Measurements from ENCODE around the gene SLC1A3. TPM values are rescaled to one million over a fixed set of nuclear protein-coding genes. Genes with fewer than 3 reads are reported as not detected.

The SLC1A3 gene
- total RNA-seq, 4 donors from 2014 or later: 2.3 to 15.8 (median 9.9) TPM

- H3K9me3 ChIP-seq: no peaks in the 10 kb centered on the region
- no peak overlapping the region for H3K4me3 ChIP-seq
- DNase-seq: no peak
- H3K4me1 ChIP-seq: no peaks in the 10 kb centered on the region
- H3K36me3 ChIP-seq: no peaks in the 10 kb centered on the region
- no peak for TF ChIP-seq POLR2A (IDR thresholded peaks at IDR 0.05)
- no peak for TF ChIP-seq CTCF (IDR thresholded peaks at IDR 0.05)
- intact Hi-C loops (cut with DNase I; ENCODE audit: low total_unique reads): no loop called here
- H3K27me3 ChIP-seq: peaks cover 0 to 14% of the 10 kb centered on the region in 2 donors
- no peak overlapping the region for H3K27ac ChIP-seq
Measured at GRCh38 chr5:36607838-36608783, 1.7 kb downstream of the SLC1A3 start.

- H3K4me3 ChIP-seq: no peak overlapping the region
- intact Hi-C loops (cut with DNase I; ENCODE audit: low total_unique reads): no loop called here
- no peak for DNase-seq
Measured at GRCh38 chr5:36610621-36611020, 4.2 kb downstream of the SLC1A3 start.

GRCh38 chr5:36611520-36612274 lies 5.3 kb downstream of the SLC1A3 start:
- no peak overlapping the region for H3K27ac ChIP-seq
- H3K36me3 ChIP-seq: no peaks in the 10 kb centered on the region
- no peak for TF ChIP-seq CTCF (IDR thresholded peaks at IDR 0.05)
- no peak for TF ChIP-seq POLR2A (IDR thresholded peaks at IDR 0.05)
- intact Hi-C loops (cut with DNase I; ENCODE audit: low total_unique reads): no loop called here
- H3K4me3 ChIP-seq: no peak overlapping the region
- no peaks in the 10 kb centered on the region for H3K4me1 ChIP-seq
- no peak for DNase-seq
- no peaks in the 10 kb centered on the region for H3K27me3 ChIP-seq
- no peaks in the 10 kb centered on the region for H3K9me3 ChIP-seq

More at GRCh38 chr5:36610621-36611020, 4.2 kb downstream of the SLC1A3 start:
- no peak for TF ChIP-seq POLR2A (IDR thresholded peaks at IDR 0.05)
- no peak for TF ChIP-seq CTCF (IDR thresholded peaks at IDR 0.05)
- H3K27me3 ChIP-seq: peaks cover 0 to 6% of the 10 kb centered on the region in 2 donors
- no peaks in the 10 kb centered on the region for H3K36me3 ChIP-seq
- H3K27ac ChIP-seq: no peak overlapping the region
- no peaks in the 10 kb centered on the region for H3K9me3 ChIP-seq
- no peaks in the 10 kb centered on the region for H3K4me1 ChIP-seq

- DNase-seq: no peak
- H3K9me3 ChIP-seq: no peaks in the 10 kb centered on the region
- H3K36me3 ChIP-seq: no peaks in the 10 kb centered on the region
- no peaks in the 10 kb centered on the region for H3K27me3 ChIP-seq
- TF ChIP-seq POLR2A (IDR thresholded peaks at IDR 0.05): no peak
- no peak for TF ChIP-seq CTCF (IDR thresholded peaks at IDR 0.05)
- intact Hi-C loops (cut with DNase I; ENCODE audit: low total_unique reads): no loop called here
- H3K27ac ChIP-seq: no peak overlapping the region
- no peak overlapping the region for H3K4me3 ChIP-seq
- no peaks in the 10 kb centered on the region for H3K4me1 ChIP-seq
Measured at GRCh38 chr5:36613241-36613640, 6.8 kb downstream of the SLC1A3 start.

Data from uterus (tissue), 4 donors.